Upper lobe of left lung (tissue), 4 donors: Measurements from ENCODE around the gene ICAM4.

Experiments used
- EP300 ChIP-seq, 4 donors: sonication (generic); formaldehyde crosslinking; IDR thresholded peaks; one replicate each; pipeline ENCODE4 v1.5.1; 2017; ENCODE audit warnings: antibody characterized with exemption in 4 of 4, control low read depth in 2 of 4
- POLR2A ChIP-seq, 4 donors: fragments of 450-650 bp; IDR thresholded peaks; one replicate each; pipeline ENCODE4 v1.5.1; 2016 to 2017; ENCODE audit warnings: antibody characterized with exemption in 4 of 4, mild to moderate bottlenecking in 2 of 4
- TF ChIP-seq, protein P1 (sequence below), 6 experiments: fragments of 450-650 bp in 4 of 6; fragments of 200-600 bp in 2 of 6; sonication (generic) in 2 of 6; IDR thresholded peaks; one replicate each; pipeline ENCODE4 v1.5.1; 2016 to 2019; ENCODE audit warnings: antibody characterized with exemption in 6 of 6

DNA sequence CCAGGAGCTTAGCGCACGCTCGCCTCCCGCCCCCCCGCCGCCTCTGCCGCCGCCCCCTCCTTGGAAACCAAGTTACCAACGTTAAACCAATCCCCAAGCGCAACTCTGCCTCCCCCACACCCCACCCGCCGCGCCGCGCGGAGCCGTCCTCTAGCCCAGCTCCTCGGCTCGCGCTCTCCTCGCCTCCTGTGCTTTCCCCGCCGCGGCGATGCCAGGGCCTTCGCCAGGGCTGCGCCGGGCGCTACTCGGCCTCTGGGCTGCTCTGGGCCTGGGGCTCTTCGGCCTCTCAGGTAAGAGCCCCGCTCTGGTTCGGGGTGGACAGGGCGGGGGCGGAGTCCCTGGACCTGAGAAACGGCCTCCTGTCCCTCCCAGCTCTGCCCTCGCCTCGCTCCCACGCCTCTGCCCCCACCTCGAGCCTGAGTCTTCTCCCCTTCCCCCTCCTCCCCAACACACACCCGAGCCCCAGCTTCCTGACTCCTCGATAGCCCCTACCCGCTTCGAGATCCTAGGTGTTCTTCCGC is 3.1 kb downstream of the ICAM4 start, which contains the start of gene ICAM5:
- no peak for TF ChIP-seq POLR2A (IDR thresholded peaks at IDR 0.05)
- TF ChIP-seq, protein P1, sequence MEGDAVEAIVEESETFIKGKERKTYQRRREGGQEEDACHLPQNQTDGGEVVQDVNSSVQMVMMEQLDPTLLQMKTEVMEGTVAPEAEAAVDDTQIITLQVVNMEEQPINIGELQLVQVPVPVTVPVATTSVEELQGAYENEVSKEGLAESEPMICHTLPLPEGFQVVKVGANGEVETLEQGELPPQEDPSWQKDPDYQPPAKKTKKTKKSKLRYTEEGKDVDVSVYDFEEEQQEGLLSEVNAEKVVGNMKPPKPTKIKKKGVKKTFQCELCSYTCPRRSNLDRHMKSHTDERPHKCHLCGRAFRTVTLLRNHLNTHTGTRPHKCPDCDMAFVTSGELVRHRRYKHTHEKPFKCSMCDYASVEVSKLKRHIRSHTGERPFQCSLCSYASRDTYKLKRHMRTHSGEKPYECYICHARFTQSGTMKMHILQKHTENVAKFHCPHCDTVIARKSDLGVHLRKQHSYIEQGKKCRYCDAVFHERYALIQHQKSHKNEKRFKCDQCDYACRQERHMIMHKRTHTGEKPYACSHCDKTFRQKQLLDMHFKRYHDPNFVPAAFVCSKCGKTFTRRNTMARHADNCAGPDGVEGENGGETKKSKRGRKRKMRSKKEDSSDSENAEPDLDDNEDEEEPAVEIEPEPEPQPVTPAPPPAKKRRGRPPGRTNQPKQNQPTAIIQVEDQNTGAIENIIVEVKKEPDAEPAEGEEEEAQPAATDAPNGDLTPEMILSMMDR (IDR thresholded peaks at IDR 0.05): no peak
- TF ChIP-seq EP300 (IDR thresholded peaks at IDR 0.05): no peak
